ENCODE results near the gene CDH24. TPM values are rescaled to one million over a fixed set of nuclear protein-coding genes. Genes with fewer than 3 reads are reported as not detected.

CDH24 gene
- total RNA-seq, 1 donor from 2014 or later, result 7.8 TPM

- TF ChIP-seq, protein P1, sequence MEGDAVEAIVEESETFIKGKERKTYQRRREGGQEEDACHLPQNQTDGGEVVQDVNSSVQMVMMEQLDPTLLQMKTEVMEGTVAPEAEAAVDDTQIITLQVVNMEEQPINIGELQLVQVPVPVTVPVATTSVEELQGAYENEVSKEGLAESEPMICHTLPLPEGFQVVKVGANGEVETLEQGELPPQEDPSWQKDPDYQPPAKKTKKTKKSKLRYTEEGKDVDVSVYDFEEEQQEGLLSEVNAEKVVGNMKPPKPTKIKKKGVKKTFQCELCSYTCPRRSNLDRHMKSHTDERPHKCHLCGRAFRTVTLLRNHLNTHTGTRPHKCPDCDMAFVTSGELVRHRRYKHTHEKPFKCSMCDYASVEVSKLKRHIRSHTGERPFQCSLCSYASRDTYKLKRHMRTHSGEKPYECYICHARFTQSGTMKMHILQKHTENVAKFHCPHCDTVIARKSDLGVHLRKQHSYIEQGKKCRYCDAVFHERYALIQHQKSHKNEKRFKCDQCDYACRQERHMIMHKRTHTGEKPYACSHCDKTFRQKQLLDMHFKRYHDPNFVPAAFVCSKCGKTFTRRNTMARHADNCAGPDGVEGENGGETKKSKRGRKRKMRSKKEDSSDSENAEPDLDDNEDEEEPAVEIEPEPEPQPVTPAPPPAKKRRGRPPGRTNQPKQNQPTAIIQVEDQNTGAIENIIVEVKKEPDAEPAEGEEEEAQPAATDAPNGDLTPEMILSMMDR (IDR thresholded peaks at IDR 0.05), result no peak
- no peaks in the 10 kb centered on the region for H3K9me3 ChIP-seq
- DNase-seq, result no peak
- intact Hi-C loops (cut with DNase I), result no loop called here
- peaks cover 20% of the 10 kb centered on the region for H3K36me3 ChIP-seq
- H3K27me3 ChIP-seq, result no peaks in the 10 kb centered on the region
- no peak overlapping the region for H3K4me3 ChIP-seq
- no peak for ATAC-seq
- peaks cover 33% of the 10 kb centered on the region for H3K4me1 ChIP-seq
- H3K27ac ChIP-seq, result peak overlapping the region; percentile 34
Observed at GRCh38 chr14:23099212-23099861, 42.0 kb upstream of the CDH24 start.

DNA sequence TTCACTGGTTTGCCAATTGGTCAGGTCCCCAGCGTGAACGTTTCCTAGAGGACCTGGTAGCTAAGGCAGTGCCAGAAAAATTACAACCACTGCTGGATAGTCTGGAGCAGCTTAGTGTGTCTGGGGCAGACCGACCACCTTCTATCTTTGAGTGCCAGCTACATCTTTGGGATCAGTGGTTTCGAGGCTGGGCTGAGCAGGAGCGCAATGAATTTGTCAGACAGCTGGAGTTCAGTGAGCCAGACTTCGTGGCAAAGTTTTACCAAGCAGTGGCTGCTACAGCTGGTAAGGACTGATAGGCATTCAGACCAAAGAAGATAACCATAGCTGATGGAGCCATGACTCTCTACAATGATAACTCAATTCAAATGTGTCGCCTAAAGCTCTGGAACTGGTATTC lies 40.5 kb upstream of the CDH24 start:
- Histone ChIP-seq H3K4me3 (no peak overlapping the region), H3K9me3 (no peaks in the 10 kb centered on the region), H3K27me3 (no peaks in the 10 kb centered on the region), H3K4me1 (peaks cover 45% of the 10 kb centered on the region), H3K36me3 (peaks cover 24% of the 10 kb centered on the region), H3K27ac (no peak overlapping the region)
- TF ChIP-seq, protein P1 (IDR thresholded peaks at IDR 0.05), result no peak
- DNase-seq (no peak), ATAC-seq (no peak)
- intact Hi-C loops (cut with DNase I), result no loop called here

- DNase-seq (peak; percentile 96), ATAC-seq (peak; percentile 95)
- Histone ChIP-seq H3K27me3 (no peaks in the 10 kb centered on the region), H3K27ac (peak within 1 kb of the TSS; percentile 94), H3K36me3 (peaks cover 48% of the 10 kb centered on the region), H3K9me3 (no peaks in the 10 kb centered on the region), H3K4me3 (peak within 1 kb of the TSS; percentile 87), H3K4me1 (peaks cover 46% of the 10 kb centered on the region)
- TF ChIP-seq, protein P1 (IDR thresholded peaks at IDR 0.05), result no peak
- intact Hi-C loops (cut with DNase I), result no loop called here
Observed at GRCh38 chr14:23095196-23096108, 38.1 kb upstream of the CDH24 start, which contains the start of gene C14orf119. C14orf119 (plus strand) TSS chr14:23095505; CDS start chr14:23097659, 2,154 bp downstream.

DNA sequence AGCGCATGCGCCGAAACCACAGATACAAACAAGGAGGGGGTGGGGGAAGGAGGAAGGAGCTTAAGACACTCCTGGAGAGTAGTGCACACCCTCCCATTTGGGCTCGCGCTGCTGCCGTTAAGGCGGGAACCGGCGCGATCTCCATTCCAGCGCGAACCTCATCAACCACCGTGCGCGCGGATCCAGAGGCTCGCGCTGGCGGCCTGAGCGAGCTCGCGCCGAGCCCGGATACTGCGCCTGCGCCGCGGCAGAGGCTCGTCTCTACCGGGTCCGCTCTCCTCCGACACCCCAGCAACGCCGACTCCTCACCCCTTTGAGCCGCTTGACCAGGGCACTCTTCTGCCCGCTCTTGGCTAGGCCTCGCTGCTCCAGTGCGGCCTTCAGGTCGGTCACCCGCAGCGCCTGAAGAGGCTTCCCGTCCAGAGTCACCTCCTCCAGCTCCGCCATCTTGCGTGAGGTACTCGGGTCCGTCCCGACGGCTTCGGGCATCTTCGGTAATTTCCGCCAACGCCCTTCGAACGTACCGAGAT lies 37.4 kb upstream of the CDH24 start, which contains the start of gene ACIN1:
Gene ACIN1 (minus strand): TSS at position 471 of the 530 bp plus-strand sequence. CDS start 24 bp downstream, at position 447.
- H3K36me3 ChIP-seq, result peaks cover 55% of the 10 kb centered on the region
- peak within 1 kb of the TSS; percentile 87 for H3K4me3 ChIP-seq
- peak; percentile 99 for DNase-seq
- H3K27me3 ChIP-seq, result no peaks in the 10 kb centered on the region
- no peaks in the 10 kb centered on the region for H3K9me3 ChIP-seq
- H3K4me1 ChIP-seq, result peaks cover 41% of the 10 kb centered on the region
- ATAC-seq, result peak; percentile 67
- H3K27ac ChIP-seq, result peak within 1 kb of the TSS; percentile 94
- TF ChIP-seq, protein P1 (IDR thresholded peaks at IDR 0.05), result no peak
- intact Hi-C loops (cut with DNase I), result no loop called here

GRCh38 chr14:23093991-23094665 lies 36.8 kb upstream of the CDH24 start:
- DNase-seq (no peak), ATAC-seq (no peak)
- H3K36me3 ChIP-seq, result peaks cover 59% of the 10 kb centered on the region
- peak overlapping the region; percentile 94 for H3K27ac ChIP-seq
- H3K4me1 ChIP-seq, result peaks cover 37% of the 10 kb centered on the region
- H3K4me3 ChIP-seq, result peak overlapping the region; percentile 87
- H3K9me3 ChIP-seq, result no peaks in the 10 kb centered on the region
- intact Hi-C loops (cut with DNase I), result no loop called here
- TF ChIP-seq, protein P1 (IDR thresholded peaks at IDR 0.05), result no peak
- H3K27me3 ChIP-seq, result no peaks in the 10 kb centered on the region

Measured in upper lobe of right lung (tissue), 1 donor.